DMS153 treated with DMSO at 0.1 percent for 48 hours (cell line): ENCODE results near the gene CAPN15.
"Not testable (repeated sequence)": the region's sequence is repeated elsewhere in the genome, so short reads cannot be mapped to it uniquely, and the experiment has no call there.

Source experiments
- DNase-seq: peaks from one replicate; lab custom pipeline; 2025; ENCODE audit not compliant: unreplicated experiment; lab: John Stamatoyannopoulos, UW

CAPN15 gene

GRCh38 chr16:506246-506546 is 21.3 kb upstream of the CAPN15 start:
- DNase-seq: no peak

- DNase-seq: not testable (repeated sequence)
Measured at GRCh38 chr16:507527-507926, 20.0 kb upstream of the CAPN15 start.

- no peak for DNase-seq
Measured at GRCh38 chr16:507996-508395, 19.5 kb upstream of the CAPN15 start.

GRCh38 chr16:508884-509736 is 18.4 kb upstream of the CAPN15 start:
- no peak for DNase-seq

GRCh38 chr16:510066-510825 is 17.3 kb upstream of the CAPN15 start:
- no peak for DNase-seq

- DNase-seq: no peak
Measured at GRCh38 chr16:512802-513201, 14.7 kb upstream of the CAPN15 start.

GRCh38 chr16:513950-514349 is 13.6 kb upstream of the CAPN15 start:
- DNase-seq: no peak

- DNase-seq: no peak
Measured at GRCh38 chr16:515175-515938, 12.2 kb upstream of the CAPN15 start.

- DNase-seq: no peak
Measured at GRCh38 chr16:515939-516226, 11.6 kb upstream of the CAPN15 start.

- no peak for DNase-seq
Measured at GRCh38 chr16:516301-516700, 11.2 kb upstream of the CAPN15 start.

GRCh38 chr16:518858-519257 is 8.7 kb upstream of the CAPN15 start:
- no peak for DNase-seq

- no peak for DNase-seq
Measured at GRCh38 chr16:519425-519824, 8.1 kb upstream of the CAPN15 start.

- no peak for DNase-seq
Measured at GRCh38 chr16:519841-520687, 7.4 kb upstream of the CAPN15 start.

GRCh38 chr16:520847-521246 is 6.7 kb upstream of the CAPN15 start:
- DNase-seq: no peak

- DNase-seq: no peak
Measured at GRCh38 chr16:521381-522210, 5.9 kb upstream of the CAPN15 start.

GRCh38 chr16:522320-523096 is 5.0 kb upstream of the CAPN15 start:
- DNase-seq: no peak

- DNase-seq: no peak
Measured at GRCh38 chr16:523097-523741, 4.3 kb upstream of the CAPN15 start.

GRCh38 chr16:524274-525040 is 3.1 kb upstream of the CAPN15 start:
- no peak for DNase-seq
